BJ (cell line): ENCODE results near the gene APOA1. TPM values are rescaled to one million over a fixed set of nuclear protein-coding genes. Genes with fewer than 3 reads are reported as not detected.
A peak's percentile ranks its signal among the peaks of the same experiment; 100 is the strongest.

Source experiments
- CTCF ChIA-PET: fragments of 350-600 bp; formaldehyde crosslinking; extraction: SDS; loops from one replicate; lab custom pipeline; 2021; ENCODE audit warnings: antibody characterized with exemption, inconsistent platforms; lab: Yijun Ruan, JAX
- POLR2A ChIA-PET: fragments of 300-600 bp; sonication (Branson Sonifier 250); formaldehyde crosslinking; extraction: SDS; loops from one replicate; lab custom pipeline; 2021; ENCODE audit warnings: antibody characterized with exemption; lab: Charles Lee
- DNase-seq: peaks from one replicate; pipeline ENCODE4 v3.0.0-alpha.2; 2011; ENCODE audit warnings: low read depth
- H3K27me3 ChIP-seq: 2 replicates; pipeline ENCODE4 v1.6.0; 2011; ENCODE audit warnings: low read length; ENCODE audit not compliant: control insufficient read depth, insufficient read depth
- H3K36me3 ChIP-seq: 2 replicates; pipeline ENCODE4 v1.5.1; 2011; ENCODE audit warnings: low read length; ENCODE audit not compliant: control insufficient read depth, insufficient read depth
- H3K4me3 ChIP-seq: 2 replicates; pipeline ENCODE4 v1.5.1; 2011; ENCODE audit warnings: low read depth, mild to moderate bottlenecking, control low read depth, low read length
- CTCF ChIP-seq: IDR thresholded peaks from 2 replicates; pipeline ENCODE4 v1.5.1; 2011; ENCODE audit warnings: low read depth, mild to moderate bottlenecking, control low read depth, inconsistent platforms, low read length, moderate library complexity; ENCODE audit not compliant: insufficient read depth
- polyA plus RNA-seq: library from polyadenylated mRNA; depleted of rRNA; stranded (reverse); fragments of >200 nt; gene quantifications from 2 replicates; pipeline ENCODE4 v1.2.3, GENCODE V29; 2011

APOA1 gene
- polyA plus RNA-seq, 1 experiment: not detected

GRCh38 chr11:116879800-116880625 is 42.6 kb upstream of the APOA1 start:
- CTCF ChIA-PET: interaction anchor here (0.6 to 4.7 kb wide), 32 partner anchors 8 to 347 kb away, joined by 3 to 71 read pairs (median 3); partner anchors contain the start of gene SIK3
- TF ChIP-seq CTCF: peak; percentile 81
- H3K27me3 ChIP-seq: no peaks in the 10 kb centered on the region
- POLR2A ChIA-PET: interaction anchor here (0.6 kb wide), 1 partner anchor 229 kb away, joined by 12 read pairs; no protein-coding TSS in a partner anchor
- no peak for DNase-seq
- H3K36me3 ChIP-seq: peaks cover 2% of the 10 kb centered on the region; the same call in 1 of the 2 replicates
- H3K4me3 ChIP-seq: no peak overlapping the region

GRCh38 chr11:116876656-116877055 is 39.2 kb upstream of the APOA1 start:
- no peak for TF ChIP-seq CTCF
- ChIA-PET CTCF (interaction anchor here (1.1 to 3.8 kb wide), 2 partner anchors 85 to 230 kb away, joined by 6 to 9 read pairs; partner anchors contain the start of gene APOA5), POLR2A (no interaction called here)
- no peak overlapping the region for H3K4me3 ChIP-seq
- H3K36me3 ChIP-seq: peaks cover 7% of the 10 kb centered on the region
- no peak for DNase-seq
- no peaks in the 10 kb centered on the region for H3K27me3 ChIP-seq

- CTCF ChIA-PET: interaction anchor here (0.7 to 3.8 kb wide), 3 partner anchors 82 to 231 kb away, joined by 3 to 9 read pairs (median 9); partner anchors contain the start of gene SIK3
- Histone ChIP-seq H3K36me3 (peaks cover 8% of the 10 kb centered on the region), H3K4me3 (no peak overlapping the region), H3K27me3 (no peaks in the 10 kb centered on the region)
- no peak for TF ChIP-seq CTCF
- DNase-seq: no peak
- POLR2A ChIA-PET: no interaction called here
Measured at GRCh38 chr11:116875194-116875593, 37.8 kb upstream of the APOA1 start.

GRCh38 chr11:116874251-116874650 is 36.8 kb upstream of the APOA1 start:
- no peaks in the 10 kb centered on the region for H3K27me3 ChIP-seq
- ChIA-PET CTCF (interaction anchor here (0.6 to 3.8 kb wide), 7 partner anchors 9 to 352 kb away, joined by 3 to 9 read pairs (median 3); partner anchors contain the start of gene SIK3), POLR2A (no interaction called here)
- peaks cover 9% of the 10 kb centered on the region for H3K36me3 ChIP-seq
- H3K4me3 ChIP-seq: no peak overlapping the region
- TF ChIP-seq CTCF: no peak
- no peak for DNase-seq

GRCh38 chr11:116873381-116873780 is 36.0 kb upstream of the APOA1 start:
- Histone ChIP-seq H3K36me3 (peaks cover 9% of the 10 kb centered on the region), H3K27me3 (no peaks in the 10 kb centered on the region), H3K4me3 (no peak overlapping the region)
- POLR2A ChIA-PET: no interaction called here
- CTCF ChIA-PET: interaction anchor here (1.6 to 3.8 kb wide), 3 partner anchors 20 to 233 kb away, joined by 4 to 9 read pairs (median 9); partner anchors contain the start of gene SIK3
- no peak for TF ChIP-seq CTCF
- no peak for DNase-seq
